Thyroid gland (tissue), 4 donors: ENCODE data around the gene HIPK2. TPM values are rescaled to one million over a fixed set of nuclear protein-coding genes. Genes with fewer than 3 reads are reported as not detected.

Experiments
- DNase-seq, 2 donors: peaks; one replicate each; pipeline ENCODE4 v3.0.0-alpha.2; 2019
- H3K27ac ChIP-seq, 3 donors: fragments of 200-600 bp; sonication (generic); 1 replicate in 2 of 3; 2 replicates in 1 of 3; pipeline ENCODE4 v1.5.1; 2016 to 2019; ENCODE audit warnings: mild to moderate bottlenecking in 1 of 3, moderate library complexity in 1 of 3
- H3K27me3 ChIP-seq: fragments of 200-600 bp; sonication (generic); one replicate; pipeline ENCODE4 v1.5.1; 2019
- H3K36me3 ChIP-seq, 2 donors: fragments of 200-600 bp; sonication (generic); one replicate each; pipeline ENCODE4 v1.5.1; 2016 to 2019
- H3K4me1 ChIP-seq, 2 donors: fragments of 200-600 bp; sonication (generic); one replicate each; pipeline ENCODE4 v1.5.1; 2017 to 2019
- H3K4me3 ChIP-seq, 3 donors: fragments of 200-600 bp; sonication (generic); replicated peaks in 1 of 3; 1 replicate in 2 of 3; 2 replicates in 1 of 3; pipeline ENCODE4 v1.5.1; 2016; ENCODE audit warnings: mild to moderate bottlenecking in 1 of 3
- H3K9me3 ChIP-seq: fragments of 200-600 bp; sonication (generic); one replicate; pipeline ENCODE4 v1.5.1; 2017
- CTCF ChIP-seq, 6 experiments: fragments of 200-600 bp in 3 of 6; fragments of 450-650 bp in 3 of 6; sonication (generic) in 3 of 6; IDR thresholded peaks; one replicate each; pipeline ENCODE4 v1.5.1; 2016 to 2019; ENCODE audit warnings: antibody characterized with exemption in 6 of 6, mild to moderate bottlenecking in 2 of 6, inconsistent platforms in 1 of 6, moderate library complexity in 1 of 6
- POLR2A ChIP-seq, 2 donors: fragments of 450-650 bp; IDR thresholded peaks; one replicate each; pipeline ENCODE4 v1.6.1; 2017; ENCODE audit warnings: antibody characterized with exemption in 2 of 2, mild to moderate bottlenecking in 2 of 2, moderate library complexity in 1 of 2
- WGBS, 2 donors: methylation state at CpG; one replicate each; pipeline ENCODE4 v1.1.5; 2017; 5-methylcytosine and 5-hydroxymethylcytosine counted together
- intact Hi-C: fragments of 100-400 bp; cut with DNase I; formaldehyde crosslinking; loops from one replicate; pipeline ENCODE4 v1.15.1; 2023
- total RNA-seq, 4 donors: library from RNA; depleted of rRNA; stranded (reverse); fragments of >200 nt; gene quantifications; one replicate each; pipeline ENCODE4 v1.2.3, GENCODE V29; 2016

HIPK2 gene
- total RNA-seq, 4 donors from 2014 or later: 31.3 to 58.5 (median 41.0) TPM

GRCh38 chr7:139753693-139754111 lies 24.1 kb downstream of the HIPK2 start:
- Histone ChIP-seq H3K4me1 (peaks cover 4 to 5% of the 10 kb centered on the region in 2 donors), H3K9me3 (no peaks in the 10 kb centered on the region), H3K4me3 (no peak overlapping the region), H3K27me3 (no peaks in the 10 kb centered on the region), H3K36me3 (no peaks in the 10 kb centered on the region), H3K27ac (no peak overlapping the region)
- WGBS, 2 donors: 89 to 90% methylated on average over 11 of the region's 11 CpGs
- intact Hi-C loops: no loop called here
- no peak for TF ChIP-seq CTCF (IDR thresholded peaks at IDR 0.05)
- TF ChIP-seq POLR2A (IDR thresholded peaks at IDR 0.05): no peak
- DNase-seq: no peak

GRCh38 chr7:139753081-139753692 lies 24.6 kb downstream of the HIPK2 start:
- H3K9me3 ChIP-seq: no peaks in the 10 kb centered on the region
- TF ChIP-seq POLR2A (IDR thresholded peaks at IDR 0.05) (no peak), CTCF (IDR thresholded peaks at IDR 0.05) (no peak)
- intact Hi-C loops: no loop called here
- H3K4me1 ChIP-seq: peaks cover 0 to 4% of the 10 kb centered on the region in 2 donors
- no peak for DNase-seq
- no peaks in the 10 kb centered on the region for H3K27me3 ChIP-seq
- no peak overlapping the region for H3K27ac ChIP-seq
- WGBS, 2 donors: 80 to 89% methylated on average over 7 of the region's 7 CpGs
- H3K36me3 ChIP-seq: no peaks in the 10 kb centered on the region
- no peak overlapping the region for H3K4me3 ChIP-seq

GRCh38 chr7:139752604-139753003 lies 25.2 kb downstream of the HIPK2 start:
- H3K4me1 ChIP-seq: peaks cover 0 to 4% of the 10 kb centered on the region in 2 donors
- no peaks in the 10 kb centered on the region for H3K9me3 ChIP-seq
- TF ChIP-seq CTCF (IDR thresholded peaks at IDR 0.05): no peak
- no peak for TF ChIP-seq POLR2A (IDR thresholded peaks at IDR 0.05)
- H3K4me3 ChIP-seq: no peak overlapping the region
- no peak overlapping the region for H3K27ac ChIP-seq
- no peaks in the 10 kb centered on the region for H3K27me3 ChIP-seq
- H3K36me3 ChIP-seq: no peaks in the 10 kb centered on the region
- no peak for DNase-seq
- 80 to 85% methylated on average over 5 of the region's 5 CpGs for WGBS, 2 donors
- intact Hi-C loops: no loop called here

GRCh38 chr7:139752148-139752547 lies 25.6 kb downstream of the HIPK2 start:
- H3K36me3 ChIP-seq: no peaks in the 10 kb centered on the region
- no peak overlapping the region for H3K4me3 ChIP-seq
- intact Hi-C loops: no loop called here
- no peak overlapping the region for H3K27ac ChIP-seq
- H3K4me1 ChIP-seq: peaks cover 0 to 4% of the 10 kb centered on the region in 2 donors
- no peaks in the 10 kb centered on the region for H3K9me3 ChIP-seq
- 91 to 94% methylated on average over 5 of the region's 5 CpGs for WGBS, 2 donors
- H3K27me3 ChIP-seq: no peaks in the 10 kb centered on the region
- no peak for DNase-seq
- TF ChIP-seq CTCF (IDR thresholded peaks at IDR 0.05) (no peak), POLR2A (IDR thresholded peaks at IDR 0.05) (no peak)

GRCh38 chr7:139750459-139751095 lies 27.2 kb downstream of the HIPK2 start:
- Histone ChIP-seq H3K9me3 (no peaks in the 10 kb centered on the region), H3K27ac (no peak overlapping the region), H3K4me3 (no peak overlapping the region), H3K27me3 (no peaks in the 10 kb centered on the region), H3K36me3 (no peaks in the 10 kb centered on the region), H3K4me1 (peaks cover 6 to 12% of the 10 kb centered on the region in 2 donors)
- intact Hi-C loops: no loop called here
- no peak for DNase-seq
- TF ChIP-seq CTCF (IDR thresholded peaks at IDR 0.05): no peak
- no peak for TF ChIP-seq POLR2A (IDR thresholded peaks at IDR 0.05)
- 99 to 100% methylated on average over 6 of the region's 6 CpGs for WGBS, 2 donors
